Right renal pelvis (tissue), 4 donors: ENCODE data around the gene CELA3B. TPM values are rescaled to one million over a fixed set of nuclear protein-coding genes. Genes with fewer than 3 reads are reported as not detected.
"Not testable (repeated sequence)": the region's sequence is repeated elsewhere in the genome, so short reads cannot be mapped to it uniquely, and the experiment has no call there.

Experiments
- DNase-seq, 4 donors: peaks; one replicate each; pipeline ENCODE4 v3.0.0-alpha.2; 2013; ENCODE audit warnings: low read depth in 4 of 4, low spot score in 3 of 4, missing footprints in 1 of 4
- polyA plus RNA-seq, 4 donors: library from polyadenylated mRNA; unstranded; fragments of 120-200 nt; gene quantifications; one replicate each; pipeline ENCODE4 v1.2.1, GENCODE V29; 2013; ENCODE audit not compliant: insufficient read length in 4 of 4

CELA3B gene
- polyA plus RNA-seq, 4 donors, result 0.13 TPM; not detected in 3

GRCh38 chr1:21974699-21975098 is 2.1 kb upstream of the CELA3B start:
- DNase-seq, result not testable (repeated sequence)

DNA sequence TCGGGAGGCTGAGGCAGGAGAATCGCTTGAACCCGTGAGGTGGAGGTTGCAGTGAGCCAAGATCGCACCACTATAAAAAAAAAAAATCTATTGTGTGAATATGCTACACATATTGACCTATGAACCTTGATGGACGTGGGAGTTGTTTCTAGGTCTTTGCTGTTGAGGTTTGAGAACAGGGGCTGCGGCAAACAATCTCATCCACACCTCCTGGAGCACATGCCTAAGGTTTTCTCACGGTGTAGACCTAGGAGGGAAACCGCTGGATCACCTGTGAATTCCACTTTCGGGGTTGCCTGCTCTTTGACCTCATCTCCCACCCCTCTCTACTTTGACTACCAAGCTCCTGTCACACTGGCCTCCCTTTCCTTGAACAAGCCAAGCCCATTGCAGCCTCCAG is 1.5 kb upstream of the CELA3B start:
- DNase-seq, result not testable (repeated sequence)

DNA sequence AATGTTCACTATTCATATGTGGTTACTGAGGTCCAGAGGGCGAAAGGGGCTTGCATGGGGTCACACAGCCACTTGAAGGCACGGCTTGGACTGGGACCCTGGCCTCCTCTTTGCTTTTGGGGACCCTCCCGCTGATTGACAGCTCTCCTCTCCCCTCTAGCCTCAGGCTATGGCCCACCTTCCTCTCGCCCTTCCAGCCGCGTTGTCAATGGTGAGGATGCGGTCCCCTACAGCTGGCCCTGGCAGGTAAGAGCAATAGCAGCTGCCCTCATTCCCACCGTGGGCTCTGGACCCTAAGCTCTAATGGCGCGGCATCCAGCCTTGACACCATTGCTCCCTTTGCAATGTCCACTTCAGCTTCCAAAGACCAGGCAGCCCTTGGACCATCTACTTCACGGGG is 1.4 kb downstream of the CELA3B start:
- not testable (repeated sequence) for DNase-seq

DNA sequence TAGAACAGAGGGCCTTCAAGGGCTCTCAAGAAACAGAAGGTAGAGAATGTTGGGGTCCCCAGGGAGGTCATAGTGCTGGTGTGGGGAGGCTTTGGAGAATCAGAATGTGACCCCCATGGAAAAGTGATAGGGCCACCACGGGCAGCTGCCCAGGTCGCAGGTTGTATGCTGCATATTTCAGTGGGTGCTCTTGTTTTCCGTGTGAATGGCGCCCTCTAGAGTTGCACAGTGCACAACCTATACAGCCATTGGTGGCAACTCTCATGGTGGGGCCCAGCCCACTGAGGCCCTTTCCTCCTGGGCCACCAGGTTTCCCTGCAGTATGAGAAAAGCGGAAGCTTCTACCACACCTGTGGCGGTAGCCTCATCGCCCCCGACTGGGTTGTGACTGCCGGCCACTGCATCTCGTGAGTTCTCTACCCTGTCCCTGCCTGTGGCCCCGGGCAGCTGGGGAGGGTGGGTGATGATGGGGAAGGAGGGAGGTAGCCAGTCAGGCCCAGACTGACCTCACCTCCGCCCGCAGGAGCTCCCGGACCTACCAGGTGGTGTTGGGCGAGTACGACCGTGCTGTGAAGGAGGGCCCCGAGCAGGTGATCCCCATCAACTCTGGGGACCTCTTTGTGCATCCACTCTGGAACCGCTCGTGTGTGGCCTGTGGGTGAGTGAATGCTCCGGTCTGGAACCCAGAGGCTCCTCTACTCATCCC is 3.8 kb downstream of the CELA3B start:
- DNase-seq, result not testable (repeated sequence)

DNA sequence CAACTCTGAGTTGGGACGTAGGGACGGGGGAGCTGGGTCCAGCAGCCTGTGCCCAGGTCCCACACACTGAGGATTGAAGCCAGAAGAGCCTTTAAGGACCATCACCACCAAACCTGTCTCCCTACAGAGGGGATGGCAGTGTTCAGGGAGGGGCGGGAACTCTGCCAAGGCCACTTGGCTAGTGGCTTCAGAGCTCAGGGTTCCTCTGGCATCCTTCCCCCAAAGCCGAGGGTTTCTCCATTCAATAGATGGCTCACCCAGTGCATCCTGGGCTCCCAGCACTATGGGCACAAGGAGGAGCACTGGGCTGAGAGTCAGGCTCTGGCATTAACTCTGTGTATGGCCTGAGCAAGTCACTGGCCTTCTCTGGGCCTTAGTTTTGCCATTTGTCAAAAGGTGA is 4.4 kb downstream of the CELA3B start:
- not testable (repeated sequence) for DNase-seq

GRCh38 chr1:21982122-21982521 is 5.3 kb downstream of the CELA3B start:
- not testable (repeated sequence) for DNase-seq

- not testable (repeated sequence) for DNase-seq
These were observed 6.7 kb downstream of the CELA3B start for GRCh38 chr1:21983539-21983938.

- DNase-seq, result not testable (repeated sequence)
These were observed 9.1 kb downstream of the CELA3B start for GRCh38 chr1:21985893-21986292.

GRCh38 chr1:21986386-21986785 is 9.6 kb downstream of the CELA3B start:
- DNase-seq, result not testable (repeated sequence)

DNA sequence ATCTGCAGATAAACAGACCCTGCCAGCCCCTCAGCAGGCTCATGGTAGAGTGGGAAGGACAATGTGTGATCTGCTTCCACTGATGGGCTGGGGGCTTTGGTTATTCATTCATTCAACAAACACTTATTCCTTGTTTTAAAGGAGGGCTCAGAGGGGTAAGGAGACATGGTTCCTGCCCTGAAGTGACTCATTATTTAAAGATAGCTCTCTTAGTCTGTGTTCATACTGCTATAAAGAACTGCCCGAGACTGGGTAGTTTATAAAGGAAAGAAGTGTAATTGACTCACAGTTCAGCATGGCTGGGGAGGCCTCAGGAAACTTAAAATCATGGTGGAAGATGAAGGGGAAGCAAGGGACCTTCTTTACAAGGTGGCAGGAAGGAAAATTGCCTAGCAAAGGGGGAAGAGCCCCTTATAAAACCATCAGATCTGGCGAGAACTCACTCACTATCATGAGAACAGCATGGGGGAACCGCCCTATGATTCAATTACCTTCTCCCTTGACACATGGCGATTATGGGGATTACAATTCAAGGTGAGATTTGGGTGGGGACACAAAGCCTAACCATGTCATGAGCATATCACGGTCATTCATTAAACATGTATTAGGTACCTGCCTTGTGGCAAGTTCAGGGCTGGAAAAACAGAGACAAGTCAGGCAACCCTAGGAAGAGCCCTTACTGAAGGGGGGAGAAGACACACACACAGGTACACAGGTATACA is 13.0 kb downstream of the CELA3B start:
- DNase-seq, result not testable (repeated sequence)

GRCh38 chr1:21992186-21992585 is 15.4 kb downstream of the CELA3B start:
- not testable (repeated sequence) for DNase-seq

- not testable (repeated sequence) for DNase-seq
These were observed 17.9 kb downstream of the CELA3B start for GRCh38 chr1:21994716-21995115.

DNA sequence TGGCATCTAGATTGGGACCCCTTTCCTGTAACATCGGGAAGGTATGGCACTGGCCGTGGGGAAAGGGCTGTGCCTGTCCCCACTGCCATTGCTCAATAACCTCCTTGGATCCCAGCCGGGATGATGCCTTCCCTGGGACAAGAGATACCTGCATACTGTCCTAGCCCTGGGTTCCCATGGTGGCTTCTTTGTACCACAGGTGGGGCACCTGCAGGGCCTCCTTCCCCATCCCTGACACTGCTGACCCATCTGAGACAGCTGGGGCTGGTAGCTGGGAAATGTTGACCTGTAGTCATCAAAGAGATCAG is 19.8 kb downstream of the CELA3B start:
- DNase-seq, result not testable (repeated sequence)

- not testable (repeated sequence) for DNase-seq
These were observed 21.2 kb downstream of the CELA3B start for GRCh38 chr1:21997891-21998623.

DNA sequence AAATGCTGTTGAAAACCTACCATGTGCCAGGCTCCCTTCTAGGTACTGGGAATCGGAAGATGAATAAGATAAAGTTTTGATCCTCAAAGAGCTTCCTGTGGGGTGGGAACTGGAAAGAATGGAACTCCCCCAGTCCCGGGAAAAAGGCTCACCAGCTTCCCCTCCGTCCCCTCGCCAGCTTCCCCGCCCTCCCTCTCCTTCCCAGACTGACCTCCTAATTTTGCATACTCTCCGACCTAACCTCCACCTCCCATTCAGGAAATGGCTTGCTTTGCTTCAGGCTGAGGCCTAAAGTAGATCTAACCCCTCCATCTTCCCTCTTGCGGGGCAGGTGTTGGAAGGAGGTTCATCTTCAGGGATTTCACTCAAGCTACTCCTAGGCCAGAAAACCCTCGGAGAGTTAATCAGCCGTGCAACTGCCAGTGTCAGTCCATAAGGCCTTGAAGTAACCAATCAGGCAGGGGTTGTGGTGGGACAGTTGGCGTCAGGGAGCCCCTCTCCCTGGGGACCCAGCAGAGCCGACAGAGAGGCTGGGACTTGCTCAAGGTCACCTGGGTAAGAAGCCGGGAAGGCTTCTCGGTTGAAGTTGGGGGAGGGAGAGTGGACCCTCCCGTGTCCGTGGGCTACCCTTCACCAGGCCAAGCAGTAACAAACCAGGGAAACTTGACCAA is 21.9 kb downstream of the CELA3B start:
- not testable (repeated sequence) for DNase-seq

GRCh38 chr1:21999645-22000044 is 22.8 kb downstream of the CELA3B start:
- not testable (repeated sequence) for DNase-seq

DNA sequence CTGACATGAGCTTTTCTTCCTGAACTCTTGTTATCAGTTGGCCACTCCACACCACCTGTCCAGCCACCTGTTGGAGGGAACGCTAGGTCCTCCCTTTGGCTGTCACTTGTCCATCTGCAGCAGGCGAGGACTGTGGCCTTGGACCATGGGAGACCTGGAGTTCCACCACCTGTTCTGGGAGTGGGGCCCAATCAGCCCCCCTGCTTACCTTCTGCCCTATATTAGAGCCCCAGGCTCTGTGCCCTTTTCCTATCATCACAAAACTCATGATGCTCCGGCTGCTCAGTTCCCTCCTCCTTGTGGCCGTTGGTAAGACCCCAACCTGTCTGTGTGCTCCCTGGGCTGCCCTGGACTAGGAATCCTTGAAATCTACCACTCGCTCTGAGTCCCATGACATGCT is 24.6 kb downstream of the CELA3B start, which contains the start of gene CELA3A:
Gene CELA3A (plus strand): TSS at position 249 of the 400 bp plus-strand sequence. CDS start 18 bp downstream, at position 267.
- no peak for DNase-seq

GRCh38 chr1:22002461-22002860 is 25.6 kb downstream of the CELA3B start:
- DNase-seq, result not testable (repeated sequence)

GRCh38 chr1:22002875-22003274 is 26.1 kb downstream of the CELA3B start:
- DNase-seq, result not testable (repeated sequence)

DNA sequence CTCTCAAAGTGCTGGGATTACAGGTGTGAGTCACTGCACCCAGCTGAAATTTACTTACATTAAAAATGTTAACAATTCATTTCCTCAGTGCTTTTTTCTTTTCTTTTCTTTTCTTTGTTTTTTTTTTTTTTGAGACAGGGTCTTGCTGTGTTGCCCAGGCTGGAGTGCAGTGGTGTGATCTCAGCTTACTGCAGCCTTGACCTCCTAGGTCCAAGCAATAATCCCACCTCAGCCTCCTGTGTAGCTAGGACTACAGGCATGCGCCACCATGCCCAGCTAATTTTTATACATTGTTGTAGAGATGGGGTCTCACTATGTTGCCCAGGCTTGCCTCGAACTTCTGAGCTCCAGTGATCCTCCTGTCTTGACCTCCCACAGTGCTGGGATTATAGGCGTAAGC is 27.1 kb downstream of the CELA3B start:
- DNase-seq, result not testable (repeated sequence)
